Lung (tissue), 12 donors: ENCODE measurements around the gene MAP3K7CL. TPM values are rescaled to one million over a fixed set of nuclear protein-coding genes. Genes with fewer than 3 reads are reported as not detected.

Experiments used
- ATAC-seq: fragments of 200-7000 bp; cut with Tn5 transposase; one replicate; pipeline ENCODE4 v1.9.1; 2020; ENCODE audit warnings: moderate number of reproducible peaks; ENCODE audit not compliant: insufficient read depth, low FRiP score
- DNase-seq, 3 donors: peaks; one replicate each; pipeline ENCODE4 v3.0.0-alpha.2; 2013 to 2017
- H3K27ac ChIP-seq, 2 donors: one replicate each; pipeline ENCODE4 v1.5.1; 2013; ENCODE audit warnings: mild to moderate bottlenecking in 2 of 2, moderate library complexity in 2 of 2, control low read depth in 1 of 2, inconsistent platforms in 1 of 2, low read depth in 1 of 2, low read length in 1 of 2
- H3K27me3 ChIP-seq, 3 donors: one replicate each; pipeline ENCODE4 v1.5.1; 2013; ENCODE audit warnings: low read length in 2 of 3; ENCODE audit not compliant: control insufficient read depth in 3 of 3, insufficient read depth in 3 of 3
- H3K36me3 ChIP-seq, 4 donors: one replicate each; pipeline ENCODE4 v1.5.1; 2013; ENCODE audit warnings: low read length in 4 of 4, mild to moderate bottlenecking in 1 of 4, moderate library complexity in 1 of 4; ENCODE audit not compliant: control insufficient read depth in 4 of 4, insufficient read depth in 4 of 4
- H3K4me1 ChIP-seq, 5 donors: one replicate each; pipeline ENCODE4 v1.5.1; 2013; ENCODE audit warnings: low read length in 5 of 5, mild to moderate bottlenecking in 2 of 5, moderate library complexity in 1 of 5; ENCODE audit not compliant: control insufficient read depth in 5 of 5, insufficient read depth in 5 of 5
- H3K4me3 ChIP-seq: one replicate; pipeline ENCODE4 v1.5.1; 2013; ENCODE audit warnings: mild to moderate bottlenecking, control low read depth, moderate library complexity
- H3K9ac ChIP-seq, 2 donors: one replicate each; pipeline ENCODE4 v1.5.1; 2013; ENCODE audit warnings: low read length in 2 of 2, control low read depth in 1 of 2; ENCODE audit not compliant: insufficient read depth in 1 of 2
- H3K9me3 ChIP-seq, 4 donors: one replicate each; pipeline ENCODE4 v1.5.1; 2013; ENCODE audit warnings: low read length in 3 of 4, mild to moderate bottlenecking in 1 of 4, moderate library complexity in 1 of 4; ENCODE audit not compliant: control insufficient read depth in 4 of 4, insufficient read depth in 3 of 4
- WGBS, 2 donors: extraction: QIAGEN DNeasy Blood & Tissue Kit; methylation state at CpG; one replicate each; pipeline ENCODE4 v1.1.7; 2013; 5-methylcytosine and 5-hydroxymethylcytosine counted together
- polyA plus RNA-seq, 2 donors: library from polyadenylated mRNA; stranded (reverse); fragments of 200-250 nt; gene quantifications; one replicate each; pipeline ENCODE4 v1.2.1, GENCODE V29; 2013
- total RNA-seq, 2 donors: library from RNA; depleted of rRNA in 1 of 2; stranded (reverse); fragments of >200 nt in 1 of 2; gene quantifications; one replicate each; pipeline ENCODE4 v1.2.1, GENCODE V29; 2014 to 2021
- TF ChIP-seq, protein P1 (sequence below): IDR thresholded peaks from 2 replicates; pipeline ENCODE4 v1.5.1; 2012; ENCODE audit warnings: mild to moderate bottlenecking; ENCODE audit errors: control extremely low read depth, extremely low read depth
- donor health status: control.
- donor health status: control.
- donor health status: Bipolar disorder and iron deficiency.
- donor health status: healthy.
- donor health status: DM: yes; HTN: yes; CAD: no.

Gene MAP3K7CL
- total and polyA plus RNA-seq, 4 donors, result 5.6 to 15.1 (median 8.3) TPM

DNA sequence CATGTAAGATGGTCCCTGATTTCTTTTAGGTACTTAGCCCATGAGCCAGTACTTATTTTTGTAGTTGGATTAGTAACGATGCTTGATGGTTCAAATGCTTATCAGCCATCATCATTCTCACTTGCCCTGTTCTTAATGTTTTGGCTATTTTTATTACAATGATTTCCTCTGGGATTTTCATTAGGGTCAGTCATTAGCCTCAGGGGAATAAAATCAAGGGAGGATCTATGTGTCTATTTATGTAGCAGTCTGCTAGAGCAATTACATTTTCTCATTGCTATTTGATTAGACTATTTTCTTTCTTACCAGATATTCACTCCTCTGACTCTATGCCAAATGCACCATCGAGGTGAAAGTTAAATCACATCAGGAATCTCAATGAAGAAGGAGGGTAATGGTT lies 46.1 kb upstream of the MAP3K7CL start:
- WGBS, 2 donors, result 70 to 87% methylated on average over 2 of the region's 2 CpGs
- Histone ChIP-seq H3K4me3 (no peak overlapping the region), H3K9ac (no peak overlapping the region), H3K9me3 (no peaks in the 10 kb centered on the region), H3K27ac (no peak overlapping the region), H3K4me1 (peaks cover 0 to 8% (median 2%) of the 10 kb centered on the region in 5 donors), H3K36me3 (no peaks in the 10 kb centered on the region), H3K27me3 (no peaks in the 10 kb centered on the region)
- DNase-seq (no peak), ATAC-seq (no peak)
- TF ChIP-seq, protein P1, sequence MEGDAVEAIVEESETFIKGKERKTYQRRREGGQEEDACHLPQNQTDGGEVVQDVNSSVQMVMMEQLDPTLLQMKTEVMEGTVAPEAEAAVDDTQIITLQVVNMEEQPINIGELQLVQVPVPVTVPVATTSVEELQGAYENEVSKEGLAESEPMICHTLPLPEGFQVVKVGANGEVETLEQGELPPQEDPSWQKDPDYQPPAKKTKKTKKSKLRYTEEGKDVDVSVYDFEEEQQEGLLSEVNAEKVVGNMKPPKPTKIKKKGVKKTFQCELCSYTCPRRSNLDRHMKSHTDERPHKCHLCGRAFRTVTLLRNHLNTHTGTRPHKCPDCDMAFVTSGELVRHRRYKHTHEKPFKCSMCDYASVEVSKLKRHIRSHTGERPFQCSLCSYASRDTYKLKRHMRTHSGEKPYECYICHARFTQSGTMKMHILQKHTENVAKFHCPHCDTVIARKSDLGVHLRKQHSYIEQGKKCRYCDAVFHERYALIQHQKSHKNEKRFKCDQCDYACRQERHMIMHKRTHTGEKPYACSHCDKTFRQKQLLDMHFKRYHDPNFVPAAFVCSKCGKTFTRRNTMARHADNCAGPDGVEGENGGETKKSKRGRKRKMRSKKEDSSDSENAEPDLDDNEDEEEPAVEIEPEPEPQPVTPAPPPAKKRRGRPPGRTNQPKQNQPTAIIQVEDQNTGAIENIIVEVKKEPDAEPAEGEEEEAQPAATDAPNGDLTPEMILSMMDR, result no peak

DNA sequence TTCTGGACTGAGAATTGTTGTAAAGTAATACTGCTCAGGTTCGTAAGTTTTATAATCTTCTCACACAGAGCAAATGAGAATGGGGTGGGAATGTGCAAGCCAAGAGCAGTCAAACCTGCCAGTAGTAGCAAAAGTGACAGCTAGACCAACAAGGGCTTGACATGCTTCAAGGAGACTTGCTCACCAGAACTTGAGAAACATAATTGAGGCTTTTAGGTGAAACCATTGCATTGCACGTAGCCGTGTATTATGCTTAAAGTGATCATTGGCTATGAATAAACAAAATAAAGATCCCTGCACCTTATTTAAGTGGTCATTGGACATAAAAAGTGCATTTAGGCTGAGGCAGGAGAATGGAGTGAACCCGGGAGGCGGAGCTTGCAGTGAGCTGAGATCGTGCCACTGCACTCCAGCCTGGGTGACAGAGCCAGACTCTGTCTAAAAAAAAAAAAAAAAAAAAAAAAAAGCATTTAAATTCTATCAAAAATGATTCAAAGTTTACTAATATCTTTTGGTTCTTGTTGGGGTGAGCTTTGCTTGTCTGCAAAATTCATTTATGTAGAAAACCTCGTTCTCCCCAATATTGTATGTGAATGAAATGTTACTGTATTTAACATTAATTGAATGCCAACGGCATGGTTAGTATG lies 45.2 kb upstream of the MAP3K7CL start:
- Histone ChIP-seq H3K27ac (no peak overlapping the region), H3K36me3 (no peaks in the 10 kb centered on the region), H3K9me3 (no peaks in the 10 kb centered on the region), H3K9ac (no peak overlapping the region), H3K27me3 (no peaks in the 10 kb centered on the region), H3K4me1 (peaks cover 0 to 7% (median 4%) of the 10 kb centered on the region in 5 donors), H3K4me3 (no peak overlapping the region)
- DNase-seq, result no peak
- ATAC-seq, result no peak
- 91% methylated on average over 8 of the region's 8 CpGs for WGBS, 2 donors
- TF ChIP-seq, protein P1, result no peak

DNA sequence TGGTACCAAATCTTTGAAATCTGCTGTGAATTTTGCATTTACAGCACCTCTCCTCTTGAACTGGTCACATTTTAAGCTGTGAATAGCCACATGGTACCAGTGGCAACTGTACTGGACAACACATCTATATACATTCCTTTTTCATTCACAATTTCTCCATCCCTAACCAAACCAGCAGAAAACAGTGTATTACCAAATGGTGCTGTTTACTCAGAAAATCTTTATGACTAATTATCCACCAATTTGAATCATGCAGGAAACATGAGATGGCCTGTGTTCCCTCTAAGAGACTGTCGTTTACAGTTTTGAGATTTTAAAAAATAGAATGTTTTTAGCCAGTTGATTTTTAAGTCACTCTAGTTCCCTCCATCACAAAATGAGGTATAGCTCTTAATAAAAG lies 39.4 kb upstream of the MAP3K7CL start:
- ATAC-seq (no peak), DNase-seq (no peak)
- Histone ChIP-seq H3K4me1 (peaks cover 0 to 7% (median 2%) of the 10 kb centered on the region in 5 donors), H3K9ac (no peak overlapping the region), H3K27ac (no peak overlapping the region), H3K4me3 (no peak overlapping the region), H3K27me3 (no peaks in the 10 kb centered on the region), H3K9me3 (no peaks in the 10 kb centered on the region), H3K36me3 (peaks cover 0 to 4% (median 0%) of the 10 kb centered on the region in 4 donors)
- TF ChIP-seq, protein P1, result no peak
- 54 to 67% methylated on average over 1 of the region's 1 CpG for WGBS, 2 donors
